Endothelial cell of umbilical vein (primary cell): Measurements from ENCODE around the gene PRSS57. TPM values are rescaled to one million over a fixed set of nuclear protein-coding genes. Genes with fewer than 3 reads are reported as not detected.

Source experiments
- BruUV-seq: library from RNA; stranded (reverse); fragments of 400-500 nt; replicated peaks from 2 replicates; lab custom pipeline; 2021; lab: Mats Ljungman, UMichigan
- CTCF ChIA-PET: fragments of 300-600, 350-600 bp; sonication (Branson Sonifier 250); formaldehyde crosslinking; loops from one replicate; lab custom pipeline; 2021; ENCODE audit warnings: antibody characterized with exemption, inconsistent platforms; lab: Charles Lee
- POLR2A ChIA-PET: fragments of 300-600, 350-600 bp; sonication (Branson Sonifier 250); formaldehyde crosslinking; loops from one replicate; lab custom pipeline; 2021; ENCODE audit warnings: antibody characterized with exemption, inconsistent platforms; lab: Charles Lee
- DNase-seq: peaks from one replicate; pipeline ENCODE4 v3.0.0-alpha.2; 2011; ENCODE audit warnings: low read depth, low spot score
- FAIRE-seq: peaks from 2 replicates; lab custom pipeline; 2011; peaks lifted over from hg19 to GRCh38; lab: Jason Lieb, UNC
- H2AFZ ChIP-seq: 2 replicates; pipeline ENCODE4 v1.6.0; 2012; ENCODE audit warnings: low read depth, low read length, control low read depth, inconsistent platforms
- H3K27ac ChIP-seq: 2 replicates; pipeline ENCODE4 v1.5.1; 2011; ENCODE audit warnings: low read depth, mild to moderate bottlenecking, control low read depth, low read length, moderate library complexity; ENCODE audit not compliant: insufficient read depth
- H3K27me3 ChIP-seq, 2 experiments: 2 replicates each; pipeline versions ENCODE4 v1.6.0 to v1.6.1; 2011; ENCODE audit warnings: low read length in 2 of 2, mixed read lengths in 1 of 2; ENCODE audit not compliant: control insufficient read depth in 2 of 2, insufficient read depth in 2 of 2
- H3K36me3 ChIP-seq, 2 experiments: 2 replicates in 1 of 2; 3 replicates in 1 of 2; pipeline ENCODE4 v1.5.1; 2011; ENCODE audit warnings: low read length in 2 of 2, mild to moderate bottlenecking in 1 of 2, moderate library complexity in 1 of 2; ENCODE audit not compliant: control insufficient read depth in 2 of 2, insufficient read depth in 2 of 2; ENCODE audit errors: extremely low read depth in 1 of 2
- H3K4me1 ChIP-seq: 3 replicates; pipeline ENCODE4 v1.5.1; 2011; ENCODE audit warnings: mild to moderate bottlenecking, low read length; ENCODE audit not compliant: control insufficient read depth, insufficient read depth; ENCODE audit errors: extremely low read depth
- H3K4me2 ChIP-seq: 2 replicates; pipeline ENCODE4 v1.6.1; 2011; ENCODE audit warnings: low read length, control low read depth, mixed read lengths; ENCODE audit not compliant: insufficient read depth
- H3K4me3 ChIP-seq, 3 experiments: fragments of 200-600 bp in 1 of 3; sonication (generic), shearing (Covaris generic) in 1 of 3; replicated peaks in 1 of 3; 2 replicates each; pipeline ENCODE4 v1.5.1; 2011 to 2016; ENCODE audit warnings: control low read depth in 3 of 3, low read length in 3 of 3, mild to moderate bottlenecking in 2 of 3, inconsistent platforms in 1 of 3, low read depth in 1 of 3, moderate library complexity in 1 of 3; ENCODE audit not compliant: insufficient read depth in 1 of 3
- H3K79me2 ChIP-seq: 2 replicates; pipeline ENCODE4 v1.6.0; 2012; ENCODE audit warnings: low read length, inconsistent platforms; ENCODE audit not compliant: control insufficient read depth, insufficient read depth
- H3K9ac ChIP-seq: replicated peaks from 2 replicates; pipeline ENCODE3; 2011; ENCODE audit warnings: low read length, control low read depth; ENCODE audit not compliant: insufficient read depth; ENCODE audit errors: extremely low read depth
- H3K9me1 ChIP-seq: replicated peaks from 3 replicates; pipeline ENCODE4 v1.6.0; 2011; ENCODE audit warnings: mild to moderate bottlenecking, low read length; ENCODE audit not compliant: control insufficient read depth, insufficient read depth; ENCODE audit errors: extremely low read depth
- H3K9me3 ChIP-seq: replicated peaks from 2 replicates; pipeline ENCODE4 v1.5.1; 2012; ENCODE audit warnings: low read length, inconsistent platforms; ENCODE audit not compliant: control insufficient read depth, insufficient read depth
- H4K20me1 ChIP-seq: replicated peaks from 2 replicates; pipeline ENCODE3; 2011; ENCODE audit warnings: mild to moderate bottlenecking, low read length; ENCODE audit not compliant: control insufficient read depth, insufficient read depth; ENCODE audit errors: extremely low read depth
- CTCF ChIP-seq, 2 donors: IDR thresholded peaks; 1 replicate in 1 of 2; 2 replicates in 1 of 2; pipeline ENCODE4 v1.5.1; 2011; ENCODE audit warnings: low read length in 2 of 2, mild to moderate bottlenecking in 2 of 2, moderate library complexity in 2 of 2, control low read depth in 1 of 2, inconsistent platforms in 1 of 2, low read depth in 1 of 2; ENCODE audit not compliant: insufficient read depth in 1 of 2; ENCODE audit errors: extremely low read depth in 1 of 2
- EZH2 ChIP-seq: IDR thresholded peaks from 2 replicates; pipeline ENCODE4 v1.6.1; 2012; ENCODE audit warnings: borderline replicate concordance, low read depth, mild to moderate bottlenecking, moderate library complexity, low read length, inconsistent platforms; ENCODE audit not compliant: severe bottlenecking
- FOS ChIP-seq: IDR thresholded peaks from 2 replicates; pipeline ENCODE4 v1.6.1; 2011; ENCODE audit warnings: mild to moderate bottlenecking, low read length, moderate library complexity, borderline replicate concordance; ENCODE audit not compliant: insufficient read depth
- GATA2 ChIP-seq: IDR thresholded peaks from 2 replicates; pipeline ENCODE4 v1.7.0; 2011; ENCODE audit warnings: low read depth, mild to moderate bottlenecking, moderate library complexity, mixed read lengths, low read length; ENCODE audit not compliant: insufficient read length, insufficient read depth
- JUN ChIP-seq: IDR thresholded peaks from 2 replicates; pipeline ENCODE4 v1.6.1; 2011; ENCODE audit warnings: borderline replicate concordance, low read depth; ENCODE audit not compliant: insufficient read length, insufficient read depth
- MAX ChIP-seq: IDR thresholded peaks from 2 replicates; pipeline ENCODE4 v1.6.1; 2011; ENCODE audit not compliant: insufficient read depth, insufficient read length
- MYC ChIP-seq: IDR thresholded peaks from one replicate; pipeline ENCODE4 v1.6.1; 2011; ENCODE audit warnings: mild to moderate bottlenecking, low read depth, low read length
- POLR2A ChIP-seq: IDR thresholded peaks from 2 replicates; pipeline ENCODE4 v1.6.1; 2012; ENCODE audit warnings: low read depth, mild to moderate bottlenecking, control low read depth, low read length
- POLR2AphosphoS5 ChIP-seq: IDR thresholded peaks from 2 replicates; pipeline ENCODE4 v1.6.1; 2012; ENCODE audit warnings: low read depth, mild to moderate bottlenecking, control low read depth, low read length, moderate library complexity; ENCODE audit not compliant: insufficient read depth
- dilution Hi-C: fragments of 300-500 bp; cut with MboI; formaldehyde crosslinking; loops from one replicate; pipeline ENCODE4 v1.15.0; 2019; ENCODE audit warnings: low sequenced_read_pairs; ENCODE audit not compliant: extremely low pct_ligation_motif_present
- intact Hi-C: fragments of 100-400 bp; cut with micrococcal nuclease; formaldehyde crosslinking; loops from one replicate; pipeline ENCODE4 v1.10.0; 2022
- polyA plus RNA-seq, 4 experiments: library from polyadenylated mRNA; depleted of rRNA in 3 of 4; stranded (reverse) in 3 of 4; unstranded in 1 of 4; fragments of >200 nt; gene quantifications; 2 replicates each; pipeline versions ENCODE4 v1.2.1 to v1.2.3, GENCODE V29; 2011 to 2012; ENCODE audit warnings: missing spikeins in 1 of 4
- total RNA-seq: library from RNA; stranded (reverse); gene quantifications from 2 replicates; pipeline ENCODE4 v1.2.3, GENCODE V29; 2021

PRSS57 gene
- total and polyA plus RNA-seq, 2 donors (not counting 3 experiments of a cell fraction or from before 2014, with no cell fraction given), result not detected

- DNase-seq, result no peak
- no peaks in the 10 kb centered on the region for H3K27me3 ChIP-seq
- no TSS peak for BruUV-seq
- H3K4me2 ChIP-seq, result no peak overlapping the region
- peaks cover 12% of the 10 kb centered on the region for H3K79me2 ChIP-seq
- dilution Hi-C loops (no loop called here), intact Hi-C loops (no loop called here)
- POLR2A ChIA-PET, result no interaction called here
- H3K4me1 ChIP-seq, result peaks cover 16% of the 10 kb centered on the region
- TF ChIP-seq MYC (no peak), FOS (no peak), POLR2A (no peak), JUN (no peak), GATA2 (no peak), EZH2 (no peak), MAX (no peak), POLR2AphosphoS5 (no peak), CTCF (IDR thresholded peaks at IDR 0.05; ENCODE audit: extremely low read depth in 1 of 2, insufficient read depth in 1 of 2, low read depth in 1 of 2, low read length in 2 of 2) (no peak)
- H3K9ac ChIP-seq, result no peak overlapping the region
- no peak for FAIRE-seq
- no peaks in the 10 kb centered on the region for H3K9me3 ChIP-seq
- CTCF ChIA-PET, result interaction anchor here (0.9 to 2.5 kb wide), 7 partner anchors 9 to 95 kb away, joined by 3 to 11 read pairs (median 8); no protein-coding TSS in a partner anchor
- H3K36me3 ChIP-seq, result no peaks in the 10 kb centered on the region
- H2AFZ ChIP-seq, result no peak overlapping the region
- no peaks in the 10 kb centered on the region for H4K20me1 ChIP-seq
- no peak overlapping the region for H3K4me3 ChIP-seq
- H3K27ac ChIP-seq, result peak overlapping the region; percentile 68
- no peaks in the 10 kb centered on the region for H3K9me1 ChIP-seq
Observed at GRCh38 chr19:678791-679388, 16.4 kb downstream of the PRSS57 start.
